IPS-NIHi7 (cell line): Measurements from ENCODE around the gene EIF1.

Experiments used
- DNase-seq: peaks from one replicate; pipeline ENCODE4 v3.0.0; 2012; ENCODE audit warnings: mixed read lengths; ENCODE audit errors: extremely low spot score

Gene EIF1

GRCh38 chr17:41735744-41736143, 47.1 kb downstream of the EIF1 start:
- no peak for DNase-seq

DNA sequence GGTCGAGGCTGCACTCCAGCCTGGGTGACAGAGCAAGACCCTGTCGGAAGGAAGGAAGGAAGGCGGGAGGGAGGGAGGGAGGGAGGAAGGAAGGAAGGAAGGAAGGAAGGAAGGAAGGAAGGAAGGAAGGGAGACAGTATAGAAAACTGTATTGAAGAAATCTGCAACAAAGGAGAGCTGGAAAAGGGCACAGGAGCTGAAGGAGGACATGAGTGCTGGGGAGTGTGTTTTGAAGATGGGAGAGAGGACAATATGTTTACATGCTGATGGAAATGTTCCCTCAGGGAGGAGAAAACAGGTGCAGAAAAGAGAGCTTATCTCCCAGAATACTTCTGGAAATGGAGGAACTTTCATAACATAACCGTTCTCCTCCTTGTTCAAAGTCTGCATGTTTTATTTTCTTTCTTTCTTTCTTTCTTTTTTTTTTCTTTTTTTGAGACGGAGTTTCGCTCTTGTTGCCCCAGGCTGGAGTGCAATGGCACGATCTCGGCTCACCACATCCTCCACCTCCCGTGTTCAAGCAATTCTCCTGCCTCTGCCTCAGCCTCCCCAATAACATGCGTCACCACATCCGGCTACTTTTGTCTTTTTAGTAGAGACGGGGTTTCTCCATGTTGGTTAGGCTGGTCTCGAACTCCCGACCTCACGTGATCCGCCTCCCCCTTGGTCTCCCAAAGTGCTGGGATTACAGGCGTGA, 48.4 kb downstream of the EIF1 start:
- no peak for DNase-seq

GRCh38 chr17:41737680-41738023, 49.0 kb downstream of the EIF1 start:
- no peak for DNase-seq

GRCh38 chr17:41738077-41738800, 49.6 kb downstream of the EIF1 start:
- peak; percentile 93 for DNase-seq

DNA sequence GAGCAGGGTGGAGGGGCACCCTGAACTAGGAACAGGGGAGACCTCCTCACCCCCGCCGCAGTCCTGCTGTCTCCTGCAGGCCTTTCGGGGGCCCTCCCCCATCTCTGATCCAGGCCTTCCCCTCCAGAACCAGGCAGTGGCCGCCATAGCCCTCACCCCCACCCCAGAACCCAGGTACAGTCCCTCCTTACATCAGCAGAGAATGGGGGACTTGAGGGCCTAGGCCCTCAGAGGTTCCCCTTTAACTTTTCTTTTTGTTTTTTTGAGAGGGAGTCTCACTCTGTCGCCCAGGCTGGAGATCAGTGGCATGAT, 50.1 kb downstream of the EIF1 start:
- no peak for DNase-seq

- no peak for DNase-seq
Measured at GRCh38 chr17:41739661-41740352, 51.1 kb downstream of the EIF1 start.

- DNase-seq: no peak
Measured at GRCh38 chr17:41740506-41740905, 51.8 kb downstream of the EIF1 start.

DNA sequence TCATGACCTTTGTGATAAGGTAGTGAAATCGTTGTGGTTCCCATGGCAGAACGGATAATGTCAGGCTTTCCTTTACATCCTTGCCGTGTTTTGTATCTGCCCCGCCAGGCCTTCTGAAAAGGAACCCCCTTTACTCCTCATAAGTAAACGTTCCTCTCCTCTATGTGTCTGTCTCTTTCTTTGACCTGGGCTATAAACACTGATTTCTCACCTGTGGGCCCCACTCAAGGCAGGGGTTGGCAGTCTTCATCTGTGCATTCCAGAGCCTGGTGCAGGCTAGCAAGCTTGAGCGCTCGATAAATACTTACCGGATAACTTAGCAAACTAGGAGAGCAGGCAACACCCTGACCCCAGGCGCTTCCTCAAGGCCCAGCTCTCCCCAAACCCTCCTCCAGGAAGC, 53.0 kb downstream of the EIF1 start:
- DNase-seq: no peak
